Smooth muscle cell of the umbilical artery (primary cell): ENCODE results near the gene CLSTN1. TPM values are rescaled to one million over a fixed set of nuclear protein-coding genes. Genes with fewer than 3 reads are reported as not detected.

Source experiments
- total RNA-seq: library from RNA; depleted of rRNA; stranded (reverse); fragments of >200 nt; gene quantifications from 2 replicates; pipeline ENCODE4 v1.2.3, GENCODE V29; 2014

CLSTN1 gene
- total RNA-seq = 167 and 210 TPM in 2 replicates

DNA sequence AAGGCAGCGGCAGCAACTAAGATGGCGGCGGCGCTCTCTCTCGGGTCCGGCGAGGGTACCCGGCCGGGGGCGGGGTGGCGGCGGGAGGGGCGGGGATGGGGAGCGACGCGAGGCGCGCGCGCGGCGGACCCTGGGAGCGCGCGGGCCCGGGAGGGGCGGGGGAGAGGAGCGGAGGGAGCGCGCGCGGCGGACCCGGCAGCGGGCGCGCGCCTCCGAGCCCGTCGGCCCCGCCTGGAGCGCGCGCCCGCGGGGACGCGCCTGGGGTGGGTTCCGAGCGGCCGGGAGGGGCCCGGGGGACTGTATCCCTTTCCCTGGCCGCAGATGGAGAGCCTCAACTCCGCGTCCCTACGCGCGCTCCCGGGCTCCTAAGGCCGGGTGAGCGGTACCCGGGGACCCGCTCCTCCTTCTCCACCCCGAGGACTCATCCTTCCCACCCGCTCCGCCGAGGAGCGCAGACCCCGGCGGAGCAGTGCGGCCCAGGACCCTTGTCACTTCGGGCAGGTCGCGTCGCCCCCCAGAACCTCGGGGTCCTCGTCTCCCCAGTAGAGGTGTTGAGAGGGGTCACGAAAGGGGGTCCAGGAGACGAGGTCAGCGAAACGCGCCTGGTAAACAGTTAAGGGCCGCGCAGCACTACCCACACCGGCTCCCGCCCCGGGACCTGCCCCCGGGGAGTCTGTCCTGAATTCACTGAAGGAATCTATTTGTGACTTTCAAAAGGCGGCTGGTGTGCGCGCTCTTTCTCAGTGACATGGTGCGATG is at the start of gene CLSTN1:
Gene CLSTN1 (minus strand): TSS at position 23 of the 759 bp plus-strand sequence. CDS start 232 bp downstream, outside the sequence.

Other genes with a start within 250 kb of the CLSTN1 start
- 3.6 and 8.1 TPM in 2 replicates for gene TMEM201, start 235.1 kb downstream of the CLSTN1 start, total RNA-seq
- gene PIK3CD, start 172.2 kb downstream of the CLSTN1 start, total RNA-seq = 5.3 and 14.6 TPM in 2 replicates
- 22.3 and 33.9 TPM in 2 replicates for gene CTNNBIP1, start 86.3 kb upstream of the CLSTN1 start, total RNA-seq
- gene LZIC, start 119.4 kb upstream of the CLSTN1 start, total RNA-seq = 41.0 and 41.9 TPM in 2 replicates
- gene NMNAT1, start 119.5 kb upstream of the CLSTN1 start, total RNA-seq = 17.5 and 21.6 TPM in 2 replicates
- not detected in 2 replicates for gene RBP7, start 173.3 kb upstream of the CLSTN1 start, total RNA-seq
- 28.2 and 46.7 TPM in 2 replicates for gene UBE4B, start 209.0 kb upstream of the CLSTN1 start, total RNA-seq